ENCODE measurements around the gene GAD2.

DNA sequence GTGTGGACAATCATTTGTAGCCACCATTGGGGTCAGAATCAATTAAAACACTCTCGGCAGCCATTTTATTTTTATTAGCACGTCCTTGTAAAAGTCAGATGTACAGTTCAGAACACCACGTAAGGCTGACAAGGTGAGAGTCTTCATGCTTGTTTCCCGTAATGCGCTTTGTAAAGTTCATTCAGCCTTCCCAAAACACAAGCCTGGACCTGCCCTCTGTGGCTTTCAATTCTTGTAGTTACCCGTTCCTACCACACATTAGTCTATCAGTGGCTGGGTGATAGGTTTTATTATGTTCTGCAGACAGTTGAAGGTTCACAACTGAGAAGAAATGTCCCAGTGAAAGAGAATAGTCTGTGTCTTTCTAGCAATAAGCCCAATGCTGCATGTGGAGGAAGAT, 35.4 kb downstream of the GAD2 start:
- TF ChIP-seq, protein P1, sequence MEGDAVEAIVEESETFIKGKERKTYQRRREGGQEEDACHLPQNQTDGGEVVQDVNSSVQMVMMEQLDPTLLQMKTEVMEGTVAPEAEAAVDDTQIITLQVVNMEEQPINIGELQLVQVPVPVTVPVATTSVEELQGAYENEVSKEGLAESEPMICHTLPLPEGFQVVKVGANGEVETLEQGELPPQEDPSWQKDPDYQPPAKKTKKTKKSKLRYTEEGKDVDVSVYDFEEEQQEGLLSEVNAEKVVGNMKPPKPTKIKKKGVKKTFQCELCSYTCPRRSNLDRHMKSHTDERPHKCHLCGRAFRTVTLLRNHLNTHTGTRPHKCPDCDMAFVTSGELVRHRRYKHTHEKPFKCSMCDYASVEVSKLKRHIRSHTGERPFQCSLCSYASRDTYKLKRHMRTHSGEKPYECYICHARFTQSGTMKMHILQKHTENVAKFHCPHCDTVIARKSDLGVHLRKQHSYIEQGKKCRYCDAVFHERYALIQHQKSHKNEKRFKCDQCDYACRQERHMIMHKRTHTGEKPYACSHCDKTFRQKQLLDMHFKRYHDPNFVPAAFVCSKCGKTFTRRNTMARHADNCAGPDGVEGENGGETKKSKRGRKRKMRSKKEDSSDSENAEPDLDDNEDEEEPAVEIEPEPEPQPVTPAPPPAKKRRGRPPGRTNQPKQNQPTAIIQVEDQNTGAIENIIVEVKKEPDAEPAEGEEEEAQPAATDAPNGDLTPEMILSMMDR (IDR thresholded peaks at IDR 0.05): no peak
- TF ChIP-seq POLR2A (IDR thresholded peaks at IDR 0.05): no peak
